ENCODE data around the gene PPP6R3. TPM values are rescaled to one million over a fixed set of nuclear protein-coding genes. Genes with fewer than 3 reads are reported as not detected.
"Not testable (repeated sequence)": the region's sequence is repeated elsewhere in the genome, so short reads cannot be mapped to it uniquely, and the experiment has no call there.

The PPP6R3 gene
- total RNA-seq, 1 experiment from 2014 or later = 122 TPM

- DNase-seq = no peak
- H3K4me1 Mint-ChIP-seq (ENCODE audit: low read depth, unreplicated experiment) = peaks cover 16% of the 10 kb centered on the region
- peaks cover 18% of the 10 kb centered on the region for H3K36me3 Mint-ChIP-seq (ENCODE audit: insufficient read depth, unreplicated experiment)
- H3K27ac Mint-ChIP-seq (ENCODE audit: unreplicated experiment) = no peak overlapping the region
- CTCF ChIA-PET = no interaction called here
- no peak for TF ChIP-seq CTCF (IDR thresholded peaks at IDR 0.05; ENCODE audit: unreplicated experiment)
- intact Hi-C loops (cut with micrococcal nuclease; ENCODE audit: unreplicated experiment) = no loop called here
- no TSS peak for BruUV-seq (replicated peaks)
- H3K9me3 Mint-ChIP-seq (ENCODE audit: low read depth, unreplicated experiment) = no peaks in the 10 kb centered on the region
- no peaks in the 10 kb centered on the region for H3K27me3 Mint-ChIP-seq (ENCODE audit: unreplicated experiment)
- peak overlapping the region; percentile 5 for H3K4me3 Mint-ChIP-seq (ENCODE audit: low read depth, unreplicated experiment)
These were observed 5.1 kb upstream of the PPP6R3 start for GRCh38 chr11:68455485-68455884.

- CTCF ChIA-PET = no interaction called here
- no peak for TF ChIP-seq CTCF (IDR thresholded peaks at IDR 0.05; ENCODE audit: unreplicated experiment)
- intact Hi-C loops (cut with micrococcal nuclease; ENCODE audit: unreplicated experiment) = no loop called here
- no peak for DNase-seq
- H3K27me3 Mint-ChIP-seq (ENCODE audit: unreplicated experiment) = no peaks in the 10 kb centered on the region
- H3K36me3 Mint-ChIP-seq (ENCODE audit: insufficient read depth, unreplicated experiment) = peaks cover 30% of the 10 kb centered on the region
- H3K4me1 Mint-ChIP-seq (ENCODE audit: low read depth, unreplicated experiment) = peaks cover 18% of the 10 kb centered on the region
- BruUV-seq (replicated peaks) = no TSS peak
- H3K27ac Mint-ChIP-seq (ENCODE audit: unreplicated experiment) = no peak overlapping the region
- no peaks in the 10 kb centered on the region for H3K9me3 Mint-ChIP-seq (ENCODE audit: low read depth, unreplicated experiment)
- H3K4me3 Mint-ChIP-seq (ENCODE audit: low read depth, unreplicated experiment) = no peak overlapping the region
These were observed 3.2 kb upstream of the PPP6R3 start for GRCh38 chr11:68457216-68457897.

- Mint-ChIP-seq H3K36me3 (ENCODE audit: insufficient read depth, unreplicated experiment) (peaks cover 36% of the 10 kb centered on the region), H3K9me3 (ENCODE audit: low read depth, unreplicated experiment) (no peaks in the 10 kb centered on the region), H3K4me1 (ENCODE audit: low read depth, unreplicated experiment) (peaks cover 23% of the 10 kb centered on the region), H3K27ac (ENCODE audit: unreplicated experiment) (no peak overlapping the region), H3K4me3 (ENCODE audit: low read depth, unreplicated experiment) (no peak overlapping the region), H3K27me3 (ENCODE audit: unreplicated experiment) (no peaks in the 10 kb centered on the region)
- intact Hi-C loops (cut with micrococcal nuclease; ENCODE audit: unreplicated experiment) = no loop called here
- no peak for TF ChIP-seq CTCF (IDR thresholded peaks at IDR 0.05; ENCODE audit: unreplicated experiment)
- CTCF ChIA-PET = no interaction called here
- no TSS peak for BruUV-seq (replicated peaks)
- DNase-seq = no peak
These were observed 2.7 kb upstream of the PPP6R3 start for GRCh38 chr11:68457898-68458249.

- CTCF ChIA-PET; H3K27ac Mint-ChIP-seq (ENCODE audit: unreplicated experiment); H3K9me3 Mint-ChIP-seq (ENCODE audit: low read depth, unreplicated experiment); H3K4me3 Mint-ChIP-seq (ENCODE audit: low read depth, unreplicated experiment); DNase-seq; BruUV-seq (replicated peaks); H3K27me3 Mint-ChIP-seq (ENCODE audit: unreplicated experiment); intact Hi-C loops (cut with micrococcal nuclease; ENCODE audit: unreplicated experiment): not testable (repeated sequence)
- Mint-ChIP-seq H3K36me3 (ENCODE audit: insufficient read depth, unreplicated experiment) (peaks cover 37% of the 10 kb centered on the region), H3K4me1 (ENCODE audit: low read depth, unreplicated experiment) (peaks cover 26% of the 10 kb centered on the region)
These were observed 2.2 kb upstream of the PPP6R3 start for GRCh38 chr11:68458340-68458739.
